ENCODE measurements around the gene NT5C1A. TPM values are rescaled to one million over a fixed set of nuclear protein-coding genes. Genes with fewer than 3 reads are reported as not detected.
A peak's percentile ranks its signal among the peaks of the same experiment; 100 is the strongest.

The NT5C1A gene
- total RNA-seq, 1 donor from 2014 or later: not detected

DNA sequence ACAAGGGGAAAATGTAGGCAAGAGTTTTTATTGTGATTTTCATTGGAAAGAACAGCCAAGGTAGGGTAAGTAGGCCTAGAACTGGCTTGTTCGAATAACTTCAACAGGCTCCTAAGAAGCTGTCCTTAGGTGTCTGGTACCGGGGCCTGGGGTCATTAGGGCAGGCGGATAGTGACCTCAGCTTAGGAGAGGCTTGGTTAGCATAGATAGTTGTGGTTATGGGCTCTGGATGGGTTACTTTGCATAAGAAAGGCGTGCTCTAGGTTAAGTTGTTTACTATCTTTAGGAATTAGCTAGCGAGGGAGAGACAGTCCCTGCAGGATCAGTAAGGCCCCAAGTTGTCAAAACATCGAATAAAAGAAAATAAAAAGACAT lies 40.0 kb upstream of the NT5C1A start:
- no peak overlapping the region for H3K4me3 Mint-ChIP-seq (ENCODE audit: low read depth)
- TF ChIP-seq, protein P1, sequence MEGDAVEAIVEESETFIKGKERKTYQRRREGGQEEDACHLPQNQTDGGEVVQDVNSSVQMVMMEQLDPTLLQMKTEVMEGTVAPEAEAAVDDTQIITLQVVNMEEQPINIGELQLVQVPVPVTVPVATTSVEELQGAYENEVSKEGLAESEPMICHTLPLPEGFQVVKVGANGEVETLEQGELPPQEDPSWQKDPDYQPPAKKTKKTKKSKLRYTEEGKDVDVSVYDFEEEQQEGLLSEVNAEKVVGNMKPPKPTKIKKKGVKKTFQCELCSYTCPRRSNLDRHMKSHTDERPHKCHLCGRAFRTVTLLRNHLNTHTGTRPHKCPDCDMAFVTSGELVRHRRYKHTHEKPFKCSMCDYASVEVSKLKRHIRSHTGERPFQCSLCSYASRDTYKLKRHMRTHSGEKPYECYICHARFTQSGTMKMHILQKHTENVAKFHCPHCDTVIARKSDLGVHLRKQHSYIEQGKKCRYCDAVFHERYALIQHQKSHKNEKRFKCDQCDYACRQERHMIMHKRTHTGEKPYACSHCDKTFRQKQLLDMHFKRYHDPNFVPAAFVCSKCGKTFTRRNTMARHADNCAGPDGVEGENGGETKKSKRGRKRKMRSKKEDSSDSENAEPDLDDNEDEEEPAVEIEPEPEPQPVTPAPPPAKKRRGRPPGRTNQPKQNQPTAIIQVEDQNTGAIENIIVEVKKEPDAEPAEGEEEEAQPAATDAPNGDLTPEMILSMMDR (IDR thresholded peaks at IDR 0.05; ENCODE audit: unreplicated experiment): no peak

DNA sequence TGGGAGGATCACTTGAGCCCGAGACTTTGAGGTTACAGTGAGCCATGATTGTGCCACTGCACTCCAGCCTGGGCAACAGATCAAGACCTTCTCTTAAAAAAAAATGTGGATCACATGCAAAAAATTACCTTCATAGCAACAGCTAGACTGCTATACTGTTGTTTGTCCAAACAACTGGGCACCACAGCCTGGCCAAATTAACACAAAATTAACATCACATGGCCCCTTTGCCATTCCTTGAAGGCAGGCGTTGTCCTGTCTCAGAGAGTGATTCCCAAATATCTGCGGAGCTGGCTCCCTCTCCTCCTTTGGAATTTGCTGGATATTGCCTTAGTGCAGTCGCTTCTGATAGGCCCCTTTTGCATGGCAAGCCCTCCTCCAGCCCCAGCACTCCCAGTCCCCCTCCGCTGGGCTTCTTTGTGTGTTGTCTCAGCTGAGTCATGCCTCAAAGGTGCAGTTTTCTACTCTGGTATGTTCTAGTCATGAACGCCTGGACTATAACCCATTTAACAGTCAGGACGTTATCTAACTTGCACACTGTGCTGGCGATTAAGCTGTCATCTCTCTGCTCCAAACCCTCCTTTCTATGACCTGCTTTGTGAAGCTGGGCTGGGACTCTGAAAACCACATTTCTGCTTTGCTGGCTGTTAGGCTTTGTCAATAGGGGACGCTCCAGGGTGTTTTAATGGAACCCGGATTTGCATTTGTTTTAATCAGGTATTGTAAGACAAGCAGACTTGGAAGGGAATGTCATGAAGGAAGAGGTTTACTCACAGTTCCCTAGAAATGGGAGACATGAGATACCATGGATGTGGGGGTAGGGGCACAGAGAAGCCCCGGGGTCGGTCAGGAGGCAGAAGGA lies 39.4 kb upstream of the NT5C1A start:
- no peaks in the 10 kb centered on the region for H3K9me3 Mint-ChIP-seq (ENCODE audit: low read depth)
- no peak for DNase-seq (ENCODE audit: low spot score, unreplicated experiment)
- H3K36me3 Mint-ChIP-seq (ENCODE audit: insufficient read depth): no peaks in the 10 kb centered on the region
- TF ChIP-seq, protein P1 (IDR thresholded peaks at IDR 0.05; ENCODE audit: unreplicated experiment): no peak
- peaks cover 5% of the 10 kb centered on the region for H3K4me1 Mint-ChIP-seq (ENCODE audit: low read depth)
- no peak overlapping the region for H3K4me3 Mint-ChIP-seq (ENCODE audit: low read depth)
- H3K27me3 Mint-ChIP-seq: peaks cover 58% of the 10 kb centered on the region
- H3K27ac Mint-ChIP-seq: peak overlapping the region; percentile 22

More for the DNA sequence above, 40.0 kb upstream of the NT5C1A start:
- Mint-ChIP-seq H3K27me3 (peaks cover 58% of the 10 kb centered on the region), H3K27ac (no peak overlapping the region), H3K4me1 (ENCODE audit: low read depth) (peaks cover 5% of the 10 kb centered on the region), H3K9me3 (ENCODE audit: low read depth) (no peaks in the 10 kb centered on the region), H3K36me3 (ENCODE audit: insufficient read depth) (no peaks in the 10 kb centered on the region)
- DNase-seq (ENCODE audit: low spot score, unreplicated experiment): no peak

DNA sequence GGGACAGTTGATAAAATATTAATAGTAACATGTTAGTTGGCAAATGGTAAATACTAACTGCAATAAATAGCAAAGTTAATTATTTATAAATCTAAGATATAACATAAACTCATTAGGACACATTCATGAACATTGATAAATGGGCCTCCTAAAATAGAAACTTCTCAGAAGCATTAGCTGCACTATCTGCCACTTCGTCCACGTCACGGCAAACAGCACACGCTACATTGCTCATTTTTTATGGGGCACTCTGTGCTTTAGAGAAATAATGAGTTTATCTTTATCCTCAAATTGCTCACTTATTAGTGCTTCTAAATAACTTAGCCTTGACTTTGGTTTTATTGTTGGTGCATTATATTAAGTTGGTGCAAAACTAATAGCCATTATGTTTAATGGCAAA lies 35.6 kb upstream of the NT5C1A start:
- Mint-ChIP-seq H3K27me3 (peaks cover 54% of the 10 kb centered on the region), H3K4me1 (ENCODE audit: low read depth) (peaks cover 5% of the 10 kb centered on the region), H3K9me3 (ENCODE audit: low read depth) (no peaks in the 10 kb centered on the region), H3K36me3 (ENCODE audit: insufficient read depth) (no peaks in the 10 kb centered on the region), H3K27ac (no peak overlapping the region), H3K4me3 (ENCODE audit: low read depth) (no peak overlapping the region)
- TF ChIP-seq, protein P1 (IDR thresholded peaks at IDR 0.05; ENCODE audit: unreplicated experiment): no peak
- DNase-seq (ENCODE audit: low spot score, unreplicated experiment): no peak

DNA sequence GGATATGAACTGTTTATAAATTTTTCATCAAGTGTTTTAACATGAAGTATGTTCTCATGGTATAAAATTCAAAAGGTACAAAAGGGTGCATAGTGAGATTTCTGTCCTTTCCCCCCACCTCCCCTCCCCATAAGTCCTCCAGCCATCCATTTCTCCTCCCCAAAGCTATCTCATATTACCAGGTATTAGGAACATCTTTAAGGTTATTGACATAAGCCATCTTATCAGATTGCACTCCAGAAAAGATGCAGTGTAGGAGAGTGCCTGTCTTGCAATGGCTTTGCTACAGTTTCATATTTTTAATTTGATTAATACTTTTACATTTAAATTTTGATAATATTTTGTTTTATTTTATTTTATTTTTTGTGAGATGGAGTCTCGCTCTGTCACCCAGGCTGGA lies 32.9 kb upstream of the NT5C1A start:
- TF ChIP-seq, protein P1 (IDR thresholded peaks at IDR 0.05; ENCODE audit: unreplicated experiment): no peak
- Mint-ChIP-seq H3K27ac (no peak overlapping the region), H3K4me1 (ENCODE audit: low read depth) (peaks cover 12% of the 10 kb centered on the region), H3K4me3 (ENCODE audit: low read depth) (no peak overlapping the region), H3K36me3 (ENCODE audit: insufficient read depth) (no peaks in the 10 kb centered on the region), H3K9me3 (ENCODE audit: low read depth) (no peaks in the 10 kb centered on the region), H3K27me3 (peaks cover 57% of the 10 kb centered on the region)
- no peak for DNase-seq (ENCODE audit: low spot score, unreplicated experiment)

DNA sequence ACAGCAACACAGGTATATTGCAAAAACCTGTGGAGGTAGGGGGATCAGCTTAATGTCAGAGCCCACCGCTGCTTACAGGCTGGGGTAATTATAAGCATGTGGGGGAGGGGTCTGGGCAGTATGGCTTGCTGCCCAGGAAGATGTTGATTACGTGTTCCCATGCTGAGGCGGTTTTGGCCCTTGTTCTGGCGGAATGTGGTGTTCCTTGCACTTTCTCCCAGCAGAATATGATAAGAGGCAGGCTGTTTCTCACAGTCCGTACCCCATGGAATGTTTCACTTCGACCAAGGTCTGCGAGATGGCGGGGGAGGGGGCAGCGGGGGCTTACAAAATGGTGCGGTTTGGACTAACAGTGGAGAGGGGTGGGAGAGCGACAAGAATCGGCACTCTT lies 29.1 kb upstream of the NT5C1A start:
- no peak for DNase-seq (ENCODE audit: low spot score, unreplicated experiment)

More for the DNA sequence above, 29.1 kb upstream of the NT5C1A start:
- TF ChIP-seq, protein P1 (IDR thresholded peaks at IDR 0.05; ENCODE audit: unreplicated experiment): no peak
- peak overlapping the region; percentile 51 for H3K4me3 Mint-ChIP-seq (ENCODE audit: low read depth)
- peaks cover 62% of the 10 kb centered on the region for H3K27me3 Mint-ChIP-seq
- H3K9me3 Mint-ChIP-seq (ENCODE audit: low read depth): no peaks in the 10 kb centered on the region
- peaks cover 12% of the 10 kb centered on the region for H3K4me1 Mint-ChIP-seq (ENCODE audit: low read depth)
- H3K27ac Mint-ChIP-seq: peak overlapping the region; percentile 91
- no peaks in the 10 kb centered on the region for H3K36me3 Mint-ChIP-seq (ENCODE audit: insufficient read depth)
